AG04449 (cell line): ENCODE measurements around the gene SMU1.

Experiments used
- CTCF ChIA-PET: fragments of 350-600 bp; formaldehyde crosslinking; extraction: SDS; loops from one replicate; lab custom pipeline; 2021; ENCODE audit warnings: antibody characterized with exemption; lab: Yijun Ruan, JAX
- POLR2A ChIA-PET: fragments of 400-600, 350-600 bp; formaldehyde crosslinking; extraction: SDS; loops from one replicate; lab custom pipeline; 2020; ENCODE audit warnings: antibody characterized with exemption, inconsistent platforms; lab: Yijun Ruan, JAX
- DNase-seq: peaks from one replicate; pipeline ENCODE4 v3.0.0-alpha.2; 2010; ENCODE audit warnings: low read depth, low spot score
- H3K4me3 ChIP-seq: 2 replicates; pipeline ENCODE4 v1.5.1; 2011; ENCODE audit warnings: low read depth, mild to moderate bottlenecking, control low read depth, low read length
- CTCF ChIP-seq: IDR thresholded peaks from one replicate; pipeline ENCODE4 v1.5.1; 2011; ENCODE audit warnings: mild to moderate bottlenecking, moderate library complexity, low read length, control low read depth, inconsistent platforms; ENCODE audit not compliant: insufficient read depth; ENCODE audit errors: missing control alignments

SMU1 gene

DNA sequence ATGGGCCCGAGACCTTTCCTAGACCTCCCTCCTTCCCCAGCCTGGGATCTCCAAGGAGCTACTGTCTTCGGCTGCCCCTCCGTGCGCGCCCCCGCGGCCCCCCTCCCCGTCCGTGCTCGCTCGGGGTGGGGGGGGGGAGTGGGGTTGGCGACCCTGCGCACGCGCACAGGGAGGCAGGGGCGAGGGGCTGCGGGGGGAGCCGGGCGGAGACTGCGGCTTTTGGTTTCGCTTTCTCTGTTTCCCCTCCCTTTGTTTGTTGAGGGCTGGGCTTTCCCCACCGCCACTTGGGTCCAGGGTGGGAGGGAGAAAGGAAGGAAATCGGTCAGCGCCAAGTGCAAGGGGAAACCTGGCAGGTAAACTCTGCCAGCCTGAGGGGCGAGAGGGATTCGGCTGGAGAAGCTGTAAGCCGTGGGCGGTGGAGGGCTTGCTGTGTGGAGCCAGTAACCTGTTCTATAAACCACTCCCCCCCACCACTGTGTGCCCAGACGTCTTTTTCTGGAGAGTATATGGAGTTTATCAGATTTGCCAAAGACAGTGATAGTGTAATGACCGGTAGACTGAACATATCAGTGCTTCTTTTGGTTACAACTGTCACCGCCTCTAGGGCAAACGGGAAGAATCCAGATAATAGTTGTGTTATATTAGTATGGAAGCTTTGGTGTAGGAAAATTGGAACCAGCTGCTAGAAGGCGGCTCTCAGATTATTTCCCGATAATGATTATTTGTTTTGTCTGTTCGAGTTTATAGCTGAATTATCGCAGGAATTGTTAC is 50.7 kb downstream of the SMU1 start:
- no peak for TF ChIP-seq CTCF
- ChIA-PET POLR2A (interaction anchor here (0.8 to 3.3 kb wide), 20 partner anchors 9 to 647 kb away, joined by 4 to 36 read pairs (median 7); partner anchors contain the start of genes ACO1, APTX, BAG1 and CHMP5), CTCF (interaction anchor here (0.9 to 1.4 kb wide), 5 partner anchors 9 to 444 kb away, joined by 3 to 4 read pairs (median 3); no protein-coding TSS in a partner anchor)
- H3K4me3 ChIP-seq: peak overlapping the region; percentile 99
- no peak for DNase-seq

DNA sequence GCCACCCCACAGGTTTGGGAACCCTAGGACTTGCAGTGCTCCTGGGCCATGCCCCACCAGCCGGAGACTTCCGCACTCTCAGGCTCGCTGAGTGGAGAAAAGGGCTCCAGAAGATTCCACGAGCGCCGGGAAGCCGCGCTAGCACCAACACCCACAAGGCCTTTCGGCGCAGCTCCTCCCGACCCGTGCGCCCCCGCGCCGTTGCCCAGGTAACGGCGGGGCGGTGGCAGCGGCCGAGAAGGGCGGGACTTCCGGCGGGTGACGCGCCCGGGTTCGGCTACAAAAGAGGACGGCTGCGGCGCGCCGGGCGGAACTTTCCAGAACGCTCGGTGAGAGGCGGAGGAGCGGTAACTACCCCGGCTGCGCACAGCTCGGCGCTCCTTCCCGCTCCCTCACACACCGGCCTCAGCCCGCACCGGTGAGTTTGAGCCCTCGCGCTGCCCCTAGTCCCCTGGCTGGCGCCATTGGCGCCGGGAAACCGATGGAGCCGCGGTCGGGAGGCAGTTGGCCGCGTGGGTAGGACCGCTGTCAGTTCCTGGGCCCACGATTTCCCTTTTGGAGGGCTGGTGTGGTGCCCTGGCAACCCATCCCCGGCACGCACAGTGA is 51.4 kb downstream of the SMU1 start, which contains the start of gene DNAJA1:
TSS of gene DNAJA1 (plus strand) at position 308 of the 606 bp plus-strand sequence. CDS start 1,212 bp downstream, outside the sequence.
- H3K4me3 ChIP-seq: peak within 1 kb of the TSS; percentile 99
- ChIA-PET POLR2A (interaction anchor here (0.6 to 3.3 kb wide), 35 partner anchors 9 to 1518 kb away, joined by 3 to 36 read pairs (median 4); partner anchors contain the start of genes APTX, BAG1, CHMP5 and NFX1), CTCF (no interaction called here)
- DNase-seq: peak; percentile 42
- no peak for TF ChIP-seq CTCF

- no peak for TF ChIP-seq CTCF
- ChIA-PET POLR2A (interaction anchor here (0.6 to 3.3 kb wide), 34 partner anchors 8 to 1519 kb away, joined by 3 to 36 read pairs (median 4); partner anchors contain the start of genes APTX, BAG1, CHMP5 and NFX1), CTCF (no interaction called here)
- peak overlapping the region; percentile 99 for H3K4me3 ChIP-seq
- no peak for DNase-seq
Measured at GRCh38 chr9:33024126-33024965, 52.1 kb downstream of the SMU1 start.

GRCh38 chr9:33023661-33024060 is 52.8 kb downstream of the SMU1 start:
- ChIA-PET POLR2A (interaction anchor here (3.3 kb wide), 1 partner anchor 10 kb away, joined by 27 read pairs; no protein-coding TSS in a partner anchor), CTCF (no interaction called here)
- DNase-seq: no peak
- peak overlapping the region; percentile 99 for H3K4me3 ChIP-seq
- TF ChIP-seq CTCF: no peak

- no peak for TF ChIP-seq CTCF
- H3K4me3 ChIP-seq: no peak overlapping the region
- DNase-seq: no peak
- CTCF ChIA-PET: interaction anchor here (0.6 kb wide), 1 partner anchor 12 kb away, joined by 3 read pairs; no protein-coding TSS in a partner anchor
- POLR2A ChIA-PET: no interaction called here
Measured at GRCh38 chr9:33022755-33023154, 53.7 kb downstream of the SMU1 start.
